ENCODE data around the gene LRRFIP1.

- TF ChIP-seq EZH2 (IDR thresholded peaks at IDR 0.05), result no peak
- no peak for TF ChIP-seq CTCF (IDR thresholded peaks at IDR 0.05)
Observed at GRCh38 chr2:237747189-237747588, 119.8 kb downstream of the LRRFIP1 start.

All from neural progenitor cell (in vitro differentiated cells).